Measurements from ENCODE around the gene TNIP2.
"Not testable (repeated sequence)": the region's sequence is repeated elsewhere in the genome, so short reads cannot be mapped to it uniquely, and the experiment has no call there.

DNA sequence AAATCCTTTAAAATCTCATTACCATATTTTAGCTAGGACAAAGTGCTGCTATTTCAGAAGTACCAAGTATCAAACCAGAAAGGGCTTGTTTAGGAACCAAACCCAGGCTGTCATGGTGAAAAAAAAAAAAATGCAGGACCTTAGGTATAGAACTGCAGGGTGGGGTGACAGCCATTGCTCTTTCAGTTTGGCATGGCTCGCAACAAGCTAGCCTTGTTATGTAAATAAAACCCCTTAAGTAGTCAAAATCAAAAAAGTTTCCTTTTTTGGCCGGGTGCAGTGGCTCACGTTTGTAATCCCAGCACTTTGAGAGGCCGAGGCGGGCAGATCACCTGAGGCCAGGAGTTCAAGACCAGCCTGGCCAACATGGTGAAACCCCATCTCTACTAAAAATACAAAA lies 24.5 kb upstream of the TNIP2 start:
- TF ChIP-seq, protein P1, sequence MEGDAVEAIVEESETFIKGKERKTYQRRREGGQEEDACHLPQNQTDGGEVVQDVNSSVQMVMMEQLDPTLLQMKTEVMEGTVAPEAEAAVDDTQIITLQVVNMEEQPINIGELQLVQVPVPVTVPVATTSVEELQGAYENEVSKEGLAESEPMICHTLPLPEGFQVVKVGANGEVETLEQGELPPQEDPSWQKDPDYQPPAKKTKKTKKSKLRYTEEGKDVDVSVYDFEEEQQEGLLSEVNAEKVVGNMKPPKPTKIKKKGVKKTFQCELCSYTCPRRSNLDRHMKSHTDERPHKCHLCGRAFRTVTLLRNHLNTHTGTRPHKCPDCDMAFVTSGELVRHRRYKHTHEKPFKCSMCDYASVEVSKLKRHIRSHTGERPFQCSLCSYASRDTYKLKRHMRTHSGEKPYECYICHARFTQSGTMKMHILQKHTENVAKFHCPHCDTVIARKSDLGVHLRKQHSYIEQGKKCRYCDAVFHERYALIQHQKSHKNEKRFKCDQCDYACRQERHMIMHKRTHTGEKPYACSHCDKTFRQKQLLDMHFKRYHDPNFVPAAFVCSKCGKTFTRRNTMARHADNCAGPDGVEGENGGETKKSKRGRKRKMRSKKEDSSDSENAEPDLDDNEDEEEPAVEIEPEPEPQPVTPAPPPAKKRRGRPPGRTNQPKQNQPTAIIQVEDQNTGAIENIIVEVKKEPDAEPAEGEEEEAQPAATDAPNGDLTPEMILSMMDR (IDR thresholded peaks at IDR 0.05) = not testable (repeated sequence)
- TF ChIP-seq POLR2A (IDR thresholded peaks at IDR 0.05) = not testable (repeated sequence)

Data from Peyer's patch (tissue), 4 donors.